GM21390 (cell line): ENCODE data around the gene UST.
"Not testable (repeated sequence)": the region's sequence is repeated elsewhere in the genome, so short reads cannot be mapped to it uniquely, and the experiment has no call there.

ENCODE experiments used
- ATAC-seq: cut with Tn5 transposase; IDR thresholded peaks from one replicate; pipeline ENCODE4 v1.9.1; 2021; ENCODE audit not compliant: unreplicated experiment

The UST gene

GRCh38 chr6:148997865-148998264, 251.0 kb downstream of the UST start:
- ATAC-seq = no peak

- no peak for ATAC-seq
These were observed 251.9 kb downstream of the UST start for GRCh38 chr6:148998704-148999103.

GRCh38 chr6:148999501-148999900, 252.7 kb downstream of the UST start:
- ATAC-seq = no peak

GRCh38 chr6:148999929-149000468, 253.2 kb downstream of the UST start:
- ATAC-seq = no peak

GRCh38 chr6:149001422-149001821, 254.6 kb downstream of the UST start:
- no peak for ATAC-seq

GRCh38 chr6:149003560-149003959, 256.7 kb downstream of the UST start:
- no peak for ATAC-seq

- ATAC-seq = no peak
These were observed 257.8 kb downstream of the UST start for GRCh38 chr6:149004664-149005063.

- not testable (repeated sequence) for ATAC-seq
These were observed 259.4 kb downstream of the UST start for GRCh38 chr6:149006236-149006635.

GRCh38 chr6:149006671-149007070, 259.8 kb downstream of the UST start:
- ATAC-seq = no peak

- no peak for ATAC-seq
These were observed 261.0 kb downstream of the UST start for GRCh38 chr6:149007846-149008245.

GRCh38 chr6:149008741-149009140, 261.9 kb downstream of the UST start:
- ATAC-seq = no peak

GRCh38 chr6:149012040-149012545, 265.3 kb downstream of the UST start:
- no peak for ATAC-seq

- ATAC-seq = no peak
These were observed 266.9 kb downstream of the UST start for GRCh38 chr6:149013586-149014344.

GRCh38 chr6:149014631-149015534, 268.1 kb downstream of the UST start:
- ATAC-seq = no peak

- no peak for ATAC-seq
These were observed 269.0 kb downstream of the UST start for GRCh38 chr6:149015535-149016525.

GRCh38 chr6:149016716-149017115, 269.9 kb downstream of the UST start:
- ATAC-seq = no peak

- no peak for ATAC-seq
These were observed 273.5 kb downstream of the UST start for GRCh38 chr6:149020319-149020718.

GRCh38 chr6:149024361-149024760, 277.5 kb downstream of the UST start:
- no peak for ATAC-seq

GRCh38 chr6:149025061-149025460, 278.2 kb downstream of the UST start:
- no peak for ATAC-seq

- ATAC-seq = no peak
These were observed 279.7 kb downstream of the UST start for GRCh38 chr6:149026530-149026942.
